Measurements from ENCODE around the gene CNN2.

Gene CNN2

GRCh38 chr19:995051-995827, 31.2 kb upstream of the CNN2 start:
- DNase-seq (ENCODE audit: low spot score), result no peak

- DNase-seq (ENCODE audit: low spot score), result no peak
These were observed 30.2 kb upstream of the CNN2 start for GRCh38 chr19:996051-996838.

GRCh38 chr19:998064-998463, 28.3 kb upstream of the CNN2 start:
- no peak for DNase-seq (ENCODE audit: low spot score)

GRCh38 chr19:999379-999719, 27.1 kb upstream of the CNN2 start:
- no peak for DNase-seq (ENCODE audit: low spot score)

- no peak for DNase-seq (ENCODE audit: low spot score)
These were observed 26.3 kb upstream of the CNN2 start, which contains the start of gene GRIN3B for GRCh38 chr19:1000095-1000494. GRIN3B (plus strand) TSS chr19:1000419; CDS start chr19:1000438, 19 bp downstream.

GRCh38 chr19:1000591-1001537, 25.5 kb upstream of the CNN2 start:
- no peak for DNase-seq (ENCODE audit: low spot score)

- DNase-seq (ENCODE audit: low spot score), result no peak
These were observed 24.8 kb upstream of the CNN2 start for GRCh38 chr19:1001538-1002166.

GRCh38 chr19:1002600-1002999, 23.8 kb upstream of the CNN2 start:
- DNase-seq (ENCODE audit: low spot score), result no peak

- DNase-seq (ENCODE audit: low spot score), result no peak
These were observed 23.1 kb upstream of the CNN2 start for GRCh38 chr19:1003283-1003682.

- DNase-seq (ENCODE audit: low spot score), result no peak
These were observed 22.1 kb upstream of the CNN2 start for GRCh38 chr19:1004204-1004802.

GRCh38 chr19:1004803-1005664, 21.4 kb upstream of the CNN2 start:
- DNase-seq (ENCODE audit: low spot score), result no peak

- no peak for DNase-seq (ENCODE audit: low spot score)
These were observed 19.6 kb upstream of the CNN2 start for GRCh38 chr19:1006711-1007398.

GRCh38 chr19:1007399-1008251, 18.8 kb upstream of the CNN2 start:
- no peak for DNase-seq (ENCODE audit: low spot score)

- DNase-seq (ENCODE audit: low spot score), result no peak
These were observed 18.0 kb upstream of the CNN2 start for GRCh38 chr19:1008268-1009040.

- DNase-seq (ENCODE audit: low spot score), result no peak
These were observed 17.1 kb upstream of the CNN2 start for GRCh38 chr19:1009041-1009980.

GRCh38 chr19:1009981-1010538, 16.3 kb upstream of the CNN2 start:
- no peak for DNase-seq (ENCODE audit: low spot score)

Measured in pons (tissue), 1 donor.